Ovary (tissue), 3 donors: ENCODE data around the gene ATF7IP2.

Experiments
- EP300 ChIP-seq: sonication (generic); formaldehyde crosslinking; IDR thresholded peaks from one replicate; pipeline ENCODE4 v1.6.1; 2017; ENCODE audit warnings: antibody characterized with exemption
- POLR2A ChIP-seq: fragments of 450-650 bp; IDR thresholded peaks from one replicate; pipeline ENCODE4 v1.6.1; 2017; ENCODE audit warnings: antibody characterized with exemption, mild to moderate bottlenecking, moderate library complexity
- TF ChIP-seq, protein P1 (sequence below), 3 donors: fragments of 450-650 bp in 2 of 3; fragments of 200-600 bp in 1 of 3; IDR thresholded peaks; one replicate each; pipeline versions ENCODE4 v1.5.1 to v1.8.0; 2016 to 2022; ENCODE audit warnings: antibody characterized with exemption in 3 of 3, mild to moderate bottlenecking in 1 of 3
- donor health status: DM: no; HTN: no; CAD: no.

DNA sequence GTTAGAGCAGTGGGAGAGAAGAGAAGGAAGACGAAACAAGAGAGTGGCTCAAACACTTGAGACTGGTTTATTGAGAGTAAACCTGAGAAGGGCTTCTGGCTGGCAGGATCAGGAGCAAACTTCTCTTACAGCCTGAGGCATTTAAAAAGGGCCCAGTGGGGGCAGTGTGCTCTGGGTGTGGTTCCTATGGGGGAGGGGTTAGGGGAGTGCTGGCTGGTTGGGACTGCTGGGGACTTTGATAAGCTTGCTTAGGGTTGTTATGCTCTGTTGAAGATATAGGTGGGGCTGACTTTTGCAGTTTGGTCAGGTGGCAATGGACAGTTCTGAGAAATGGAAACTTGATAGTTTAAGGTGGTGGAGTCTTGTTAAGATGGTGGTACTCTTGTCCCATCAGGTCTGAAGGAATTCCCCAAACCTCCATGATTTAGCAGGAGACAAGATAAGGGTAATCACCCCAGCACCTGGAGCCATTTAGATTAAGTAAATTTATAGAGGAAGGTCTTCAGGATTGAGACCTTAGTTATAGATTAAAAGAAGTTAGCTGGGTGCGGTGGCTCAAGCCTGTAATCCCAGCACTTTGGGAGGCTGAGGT, 115.3 kb downstream of the ATF7IP2 start:
- TF ChIP-seq, protein P1, sequence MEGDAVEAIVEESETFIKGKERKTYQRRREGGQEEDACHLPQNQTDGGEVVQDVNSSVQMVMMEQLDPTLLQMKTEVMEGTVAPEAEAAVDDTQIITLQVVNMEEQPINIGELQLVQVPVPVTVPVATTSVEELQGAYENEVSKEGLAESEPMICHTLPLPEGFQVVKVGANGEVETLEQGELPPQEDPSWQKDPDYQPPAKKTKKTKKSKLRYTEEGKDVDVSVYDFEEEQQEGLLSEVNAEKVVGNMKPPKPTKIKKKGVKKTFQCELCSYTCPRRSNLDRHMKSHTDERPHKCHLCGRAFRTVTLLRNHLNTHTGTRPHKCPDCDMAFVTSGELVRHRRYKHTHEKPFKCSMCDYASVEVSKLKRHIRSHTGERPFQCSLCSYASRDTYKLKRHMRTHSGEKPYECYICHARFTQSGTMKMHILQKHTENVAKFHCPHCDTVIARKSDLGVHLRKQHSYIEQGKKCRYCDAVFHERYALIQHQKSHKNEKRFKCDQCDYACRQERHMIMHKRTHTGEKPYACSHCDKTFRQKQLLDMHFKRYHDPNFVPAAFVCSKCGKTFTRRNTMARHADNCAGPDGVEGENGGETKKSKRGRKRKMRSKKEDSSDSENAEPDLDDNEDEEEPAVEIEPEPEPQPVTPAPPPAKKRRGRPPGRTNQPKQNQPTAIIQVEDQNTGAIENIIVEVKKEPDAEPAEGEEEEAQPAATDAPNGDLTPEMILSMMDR (IDR thresholded peaks at IDR 0.05), result no peak
- no peak for TF ChIP-seq EP300
- TF ChIP-seq POLR2A, result no peak
